Testis (tissue), 2 donors: Measurements from ENCODE around the gene PLPPR1.

ENCODE experiments used
- CTCF ChIP-seq, 3 experiments: fragments of 450-650 bp in 2 of 3; fragments of 200-600 bp in 1 of 3; sonication (generic) in 1 of 3; IDR thresholded peaks; one replicate each; pipeline ENCODE4 v1.5.1; 2016 to 2019; ENCODE audit warnings: antibody characterized with exemption in 3 of 3, mild to moderate bottlenecking in 2 of 3, moderate library complexity in 1 of 3
- POLR2A ChIP-seq: fragments of 450-650 bp; IDR thresholded peaks from one replicate; pipeline ENCODE4 v1.6.1; 2017; ENCODE audit warnings: antibody characterized with exemption, mild to moderate bottlenecking, moderate library complexity

GRCh38 chr9:100989731-100990130 lies 38.8 kb upstream of the PLPPR1 start:
- no peak for TF ChIP-seq CTCF (IDR thresholded peaks at IDR 0.05)
- no peak for TF ChIP-seq POLR2A
